SK-N-SH (cell line): ENCODE results near the gene CDC123. TPM values are rescaled to one million over a fixed set of nuclear protein-coding genes. Genes with fewer than 3 reads are reported as not detected.

Source experiments
- CTCF ChIA-PET: fragments of 300-600, 350-600 bp; formaldehyde crosslinking; extraction: SDS; loops from one replicate; lab custom pipeline; 2021; lab: Yijun Ruan, JAX
- POLR2A ChIA-PET: fragments of 350-600 bp; sonication (Branson Sonifier 250); formaldehyde crosslinking; extraction: SDS; loops from one replicate; lab custom pipeline; 2020; ENCODE audit warnings: antibody characterized with exemption, inconsistent platforms; lab: Yijun Ruan, JAX
- DNase-seq: peaks from one replicate; pipeline ENCODE4 v3.0.0; 2012
- H2AFZ ChIP-seq: fragments of 200-600 bp; sonication (generic); 2 replicates; pipeline ENCODE4 v1.8.1; 2016; ENCODE audit warnings: antibody characterized with exemption, mild to moderate bottlenecking, low read depth
- H3F3A ChIP-seq: fragments of 200-600 bp; sonication (generic); replicated peaks from 2 replicates; pipeline ENCODE3; 2016; ENCODE audit warnings: antibody characterized with exemption, mild to moderate bottlenecking; ENCODE audit not compliant: insufficient read depth
- H3K27ac ChIP-seq, 2 experiments: fragments of 200-500 bp in 1 of 2; fragments of 200-600 bp in 1 of 2; sonication (Bioruptor generic) in 1 of 2; sonication (generic), shearing (Covaris generic) in 1 of 2; 2 replicates each; pipeline versions ENCODE4 v1.5.1 to v1.6.1; 2014 to 2016; ENCODE audit warnings: low read depth in 2 of 2, inconsistent platforms in 1 of 2, low read length in 1 of 2, mild to moderate bottlenecking in 1 of 2, mixed read lengths in 1 of 2
- H3K27me3 ChIP-seq: fragments of 200-600 bp; sonication (generic), shearing (Covaris generic); 2 replicates; pipeline ENCODE4 v1.6.1; 2016; ENCODE audit warnings: mixed run types; ENCODE audit not compliant: insufficient read depth
- H3K36me3 ChIP-seq, 2 experiments: fragments of 200-500 bp in 1 of 2; fragments of 200-600 bp in 1 of 2; sonication (Bioruptor generic) in 1 of 2; sonication (generic) in 1 of 2; replicated peaks in 1 of 2; 2 replicates each; pipeline versions ENCODE3 to v1.5.1; 2014 to 2016; ENCODE audit warnings: low read length in 1 of 2, mild to moderate bottlenecking in 1 of 2; ENCODE audit not compliant: insufficient read depth in 2 of 2, control insufficient read depth in 1 of 2
- H3K4me1 ChIP-seq, 2 experiments: fragments of 200-500 bp in 1 of 2; fragments of 200-600 bp in 1 of 2; sonication (Bioruptor generic) in 1 of 2; sonication (generic), shearing (Covaris generic) in 1 of 2; 2 replicates each; pipeline versions ENCODE4 v1.5.1 to v1.6.1; 2014 to 2016; ENCODE audit warnings: low read depth in 1 of 2, low read length in 1 of 2, mixed run types in 1 of 2; ENCODE audit not compliant: insufficient read depth in 2 of 2, control insufficient read depth in 1 of 2
- H3K4me2 ChIP-seq: fragments of 200-600 bp; sonication (generic), shearing (Covaris generic); 2 replicates; pipeline ENCODE4 v1.6.1; 2017; ENCODE audit warnings: mixed run types
- H3K4me3 ChIP-seq, 2 experiments: fragments of 200-500 bp in 1 of 2; fragments of 200-600 bp in 1 of 2; sonication (Bioruptor generic) in 1 of 2; sonication (generic), shearing (Covaris generic) in 1 of 2; 2 replicates each; pipeline versions ENCODE4 v1.5.1 to v1.8.1; 2014 to 2016; ENCODE audit warnings: low read depth in 2 of 2, inconsistent platforms in 1 of 2, low read length in 1 of 2, mild to moderate bottlenecking in 1 of 2, mixed read lengths in 1 of 2, moderate library complexity in 1 of 2
- H3K79me2 ChIP-seq: fragments of 200-600 bp; sonication (generic); 2 replicates; pipeline ENCODE4 v1.8.1; 2017; ENCODE audit warnings: mild to moderate bottlenecking; ENCODE audit not compliant: insufficient read depth
- H3K9ac ChIP-seq: fragments of 200-600 bp; sonication (generic); 2 replicates; pipeline ENCODE4 v1.6.1; 2017; ENCODE audit warnings: mixed run types
- H3K9me2 ChIP-seq: fragments of 200-600 bp; sonication (generic); 2 replicates; pipeline ENCODE4 v1.6.1; 2017; ENCODE audit warnings: mixed run types
- H3K9me3 ChIP-seq: fragments of 200-600 bp; sonication (generic); 2 replicates; pipeline ENCODE4 v1.6.1; 2017; ENCODE audit warnings: mixed run types, mild to moderate bottlenecking, moderate library complexity
- H4K20me1 ChIP-seq: fragments of 200-600 bp; sonication (generic); 2 replicates; pipeline ENCODE4 v1.6.1; 2017; ENCODE audit warnings: mild to moderate bottlenecking, mixed run types; ENCODE audit not compliant: insufficient read depth
- EZH2phosphoT487 ChIP-seq: fragments of 200-600 bp; sonication (generic); IDR thresholded peaks from 2 replicates; pipeline ENCODE4 v1.6.1; 2017; ENCODE audit warnings: low read depth, mixed run types, mild to moderate bottlenecking, antibody characterized with exemption, moderate library complexity, borderline replicate concordance
- FOSL2 ChIP-seq: IDR thresholded peaks from 2 replicates; pipeline ENCODE4 v1.4.0; 2012; ENCODE audit warnings: low read depth, mild to moderate bottlenecking, moderate library complexity, borderline replicate concordance
- FOXM1 ChIP-seq: IDR thresholded peaks from 2 replicates; pipeline ENCODE4 v1.4.0; 2012; ENCODE audit warnings: low read depth, mild to moderate bottlenecking
- GABPA ChIP-seq: IDR thresholded peaks from 2 replicates; pipeline ENCODE4 v1.4.0; 2012; ENCODE audit warnings: low read depth, mild to moderate bottlenecking
- JUND ChIP-seq: IDR thresholded peaks from 2 replicates; pipeline ENCODE4 v1.4.0; 2012
- MAX ChIP-seq: IDR thresholded peaks from 2 replicates; pipeline ENCODE4 v1.4.0; 2012; ENCODE audit warnings: low read depth
- MEF2A ChIP-seq: IDR thresholded peaks from 2 replicates; pipeline ENCODE4 v1.4.0; 2012; ENCODE audit warnings: low read depth, borderline replicate concordance
- MXI1 ChIP-seq: IDR thresholded peaks from 2 replicates; pipeline ENCODE4 v1.6.1; 2012; ENCODE audit warnings: mild to moderate bottlenecking, low read depth, low read length, improper control_type of control experiment
- NFIC ChIP-seq: IDR thresholded peaks from 2 replicates; pipeline ENCODE4 v1.4.0; 2012; ENCODE audit warnings: borderline replicate concordance
- NRF1 ChIP-seq: IDR thresholded peaks from 2 replicates; pipeline ENCODE4 v1.6.1; 2012; ENCODE audit warnings: low read depth, mild to moderate bottlenecking, low read length
- PBX3 ChIP-seq: IDR thresholded peaks from 2 replicates; pipeline ENCODE4; 2012
- POLR2AphosphoS5 ChIP-seq: IDR thresholded peaks from 2 replicates; pipeline ENCODE4 v1.6.1; 2012; ENCODE audit warnings: low read depth, low read length
- RCOR1 ChIP-seq: fragments of 150-350 bp; IDR thresholded peaks from 2 replicates; pipeline ENCODE4 v1.6.1; 2017; ENCODE audit warnings: antibody characterized with exemption, low read length
- REST ChIP-seq: IDR thresholded peaks from 2 replicates; pipeline ENCODE4 v1.6.1; 2012; ENCODE audit warnings: mild to moderate bottlenecking, low read depth, low read length, moderate library complexity
- SIN3A ChIP-seq: IDR thresholded peaks from 2 replicates; pipeline ENCODE4 v1.6.1; 2012; ENCODE audit warnings: low read depth, mild to moderate bottlenecking, low read length, moderate library complexity, borderline replicate concordance
- SMC3 ChIP-seq: IDR thresholded peaks from 2 replicates; pipeline ENCODE4 v1.6.1; 2012; ENCODE audit warnings: low read depth, low read length, improper control_type of control experiment
- TCF12 ChIP-seq: IDR thresholded peaks from 2 replicates; pipeline ENCODE4 v1.4.0; 2012
- TEAD4 ChIP-seq: IDR thresholded peaks from 2 replicates; pipeline ENCODE4 v1.4.0; 2012; ENCODE audit warnings: mild to moderate bottlenecking, borderline replicate concordance; ENCODE audit not compliant: insufficient read depth
- USF1 ChIP-seq: IDR thresholded peaks from 2 replicates; pipeline ENCODE4 v1.4.0; 2012; ENCODE audit warnings: low read depth, borderline replicate concordance
- ZBTB33 ChIP-seq: IDR thresholded peaks from 2 replicates; pipeline ENCODE4 v1.4.0; 2012; ENCODE audit warnings: low read depth, borderline replicate concordance
- WGBS: methylation state at CpG from one replicate; pipeline ENCODE4 v1.1.6; 2017; ENCODE audit warnings: low lambda C conversion rate; 5-methylcytosine and 5-hydroxymethylcytosine counted together
- polyA plus RNA-seq, 3 experiments: library from polyadenylated mRNA; depleted of rRNA; stranded (reverse); fragments of >200 nt; gene quantifications; 2 replicates each; pipeline ENCODE4 v1.2.3, GENCODE V29; 2012

CDC123 gene
- polyA plus RNA-seq, 1 of the 3 experiments (the other 2 are of a cell fraction): 139 TPM

GRCh38 chr10:12186323-12186722 lies 9.7 kb upstream of the CDC123 start:
- Histone ChIP-seq H3K4me1 (no peaks in the 10 kb centered on the region), H3K4me3 (no peak overlapping the region), H3K27me3 (no peaks in the 10 kb centered on the region), H3K4me2 (no peak overlapping the region), H4K20me1 (no peaks in the 10 kb centered on the region), H3F3A (no peaks in the 10 kb centered on the region), H3K9me3 (no peaks in the 10 kb centered on the region), H3K36me3 (peaks cover 30 to 32% of the 10 kb centered on the region in 2 experiments), H3K9me2 (no peaks in the 10 kb centered on the region), H2AFZ (no peak overlapping the region), H3K27ac (no peak overlapping the region), H3K9ac (no peak overlapping the region), H3K79me2 (peaks cover 54% of the 10 kb centered on the region)
- ChIA-PET POLR2A (no interaction called here), CTCF (no interaction called here)
- no peak for DNase-seq
- TF ChIP-seq NFIC: no peak
- TF ChIP-seq MXI1: no peak
- TF ChIP-seq FOXM1: no peak
- no peak for TF ChIP-seq ZBTB33
- TF ChIP-seq NRF1: no peak
- TF ChIP-seq USF1: no peak
- TF ChIP-seq REST: no peak
- no peak for TF ChIP-seq EZH2phosphoT487
- TF ChIP-seq MEF2A: no peak
- no peak for TF ChIP-seq POLR2AphosphoS5
- no peak for TF ChIP-seq SIN3A
- no peak for TF ChIP-seq PBX3
- TF ChIP-seq MAX: no peak
- no peak for TF ChIP-seq FOSL2
- no peak for TF ChIP-seq JUND
- no peak for TF ChIP-seq SMC3
- TF ChIP-seq TCF12: no peak
- TF ChIP-seq RCOR1: no peak
- no peak for TF ChIP-seq TEAD4
- no peak for TF ChIP-seq GABPA
- 74% methylated on average over 6 of the region's 8 CpGs for WGBS
